ENCODE measurements around the gene RUFY3.

DNA sequence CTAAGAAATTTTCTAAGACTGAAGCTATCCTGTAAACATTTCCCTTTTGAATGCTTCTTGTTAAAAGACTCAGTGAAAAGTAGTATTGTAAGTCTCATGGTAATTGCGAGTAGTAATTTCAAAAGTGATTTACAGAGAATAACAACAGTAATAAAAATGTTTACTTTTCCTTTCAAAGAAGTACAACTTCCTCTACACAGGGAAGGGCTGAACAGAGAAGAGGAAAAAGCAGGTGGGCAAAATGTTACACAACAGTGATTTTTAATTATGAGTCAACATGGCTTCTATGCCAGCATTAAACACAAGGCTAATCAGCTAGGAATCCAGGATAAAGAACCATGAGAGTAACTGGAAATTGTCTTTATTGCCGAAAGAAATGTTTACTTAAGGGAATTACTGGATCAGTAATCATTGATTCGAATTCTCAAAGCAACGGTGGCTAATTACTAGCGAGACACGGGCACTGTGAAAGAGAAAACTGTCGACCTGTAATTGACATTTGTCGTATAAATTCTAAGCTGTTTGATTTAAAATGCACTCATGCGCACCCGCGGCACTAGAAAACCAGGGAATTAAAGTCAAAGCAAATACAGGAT lies 18.0 kb upstream of the RUFY3 start:
- TF ChIP-seq, protein P1, sequence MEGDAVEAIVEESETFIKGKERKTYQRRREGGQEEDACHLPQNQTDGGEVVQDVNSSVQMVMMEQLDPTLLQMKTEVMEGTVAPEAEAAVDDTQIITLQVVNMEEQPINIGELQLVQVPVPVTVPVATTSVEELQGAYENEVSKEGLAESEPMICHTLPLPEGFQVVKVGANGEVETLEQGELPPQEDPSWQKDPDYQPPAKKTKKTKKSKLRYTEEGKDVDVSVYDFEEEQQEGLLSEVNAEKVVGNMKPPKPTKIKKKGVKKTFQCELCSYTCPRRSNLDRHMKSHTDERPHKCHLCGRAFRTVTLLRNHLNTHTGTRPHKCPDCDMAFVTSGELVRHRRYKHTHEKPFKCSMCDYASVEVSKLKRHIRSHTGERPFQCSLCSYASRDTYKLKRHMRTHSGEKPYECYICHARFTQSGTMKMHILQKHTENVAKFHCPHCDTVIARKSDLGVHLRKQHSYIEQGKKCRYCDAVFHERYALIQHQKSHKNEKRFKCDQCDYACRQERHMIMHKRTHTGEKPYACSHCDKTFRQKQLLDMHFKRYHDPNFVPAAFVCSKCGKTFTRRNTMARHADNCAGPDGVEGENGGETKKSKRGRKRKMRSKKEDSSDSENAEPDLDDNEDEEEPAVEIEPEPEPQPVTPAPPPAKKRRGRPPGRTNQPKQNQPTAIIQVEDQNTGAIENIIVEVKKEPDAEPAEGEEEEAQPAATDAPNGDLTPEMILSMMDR (CRISPR knock-in tag; IDR thresholded peaks at IDR 0.05) = no peak
- TF ChIP-seq PBX3 (CRISPR knock-in tag; IDR thresholded peaks at IDR 0.05; ENCODE audit: borderline replicate concordance) (no peak), ZNF335 (CRISPR knock-in tag; IDR thresholded peaks at IDR 0.05) (no peak)
